GM12874 (cell line): Measurements from ENCODE around the gene PAAF1.

ENCODE experiments used
- TF ChIP-seq, protein P1 (sequence below): IDR thresholded peaks from 2 replicates; pipeline ENCODE4 v1.5.1; 2011; ENCODE audit warnings: low read depth, mild to moderate bottlenecking, control low read depth, low read length, moderate library complexity; ENCODE audit not compliant: insufficient read depth

The PAAF1 gene

DNA sequence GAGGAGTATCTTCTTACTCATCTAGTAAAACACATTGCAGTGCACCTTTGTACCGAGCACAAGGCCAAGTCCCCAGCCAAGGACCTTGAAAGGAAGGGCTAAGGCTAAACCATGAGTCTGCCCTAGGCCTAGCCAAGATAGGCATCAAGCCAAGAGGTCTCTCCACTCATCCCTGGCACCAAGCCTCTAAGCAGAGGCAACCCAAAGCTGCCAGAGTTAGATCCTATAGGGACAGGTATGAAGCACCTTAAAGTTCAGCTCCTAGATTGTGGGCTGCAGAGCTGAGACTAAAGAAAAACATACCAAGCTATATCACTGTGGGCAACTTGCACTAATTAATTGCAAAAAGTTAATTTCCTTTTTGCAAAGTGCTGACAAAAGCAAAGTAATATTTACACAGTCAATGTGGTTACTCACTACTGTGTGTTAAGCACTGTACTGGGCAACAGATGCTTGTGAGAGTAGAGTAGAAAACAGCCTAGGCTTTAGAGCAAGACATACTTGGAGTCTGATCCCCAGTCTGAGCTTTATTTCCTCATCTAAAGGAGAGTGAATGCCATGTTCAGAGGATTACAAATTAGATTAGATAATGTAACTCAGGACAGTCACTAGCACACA is 7.4 kb upstream of the PAAF1 start:
- TF ChIP-seq, protein P1, sequence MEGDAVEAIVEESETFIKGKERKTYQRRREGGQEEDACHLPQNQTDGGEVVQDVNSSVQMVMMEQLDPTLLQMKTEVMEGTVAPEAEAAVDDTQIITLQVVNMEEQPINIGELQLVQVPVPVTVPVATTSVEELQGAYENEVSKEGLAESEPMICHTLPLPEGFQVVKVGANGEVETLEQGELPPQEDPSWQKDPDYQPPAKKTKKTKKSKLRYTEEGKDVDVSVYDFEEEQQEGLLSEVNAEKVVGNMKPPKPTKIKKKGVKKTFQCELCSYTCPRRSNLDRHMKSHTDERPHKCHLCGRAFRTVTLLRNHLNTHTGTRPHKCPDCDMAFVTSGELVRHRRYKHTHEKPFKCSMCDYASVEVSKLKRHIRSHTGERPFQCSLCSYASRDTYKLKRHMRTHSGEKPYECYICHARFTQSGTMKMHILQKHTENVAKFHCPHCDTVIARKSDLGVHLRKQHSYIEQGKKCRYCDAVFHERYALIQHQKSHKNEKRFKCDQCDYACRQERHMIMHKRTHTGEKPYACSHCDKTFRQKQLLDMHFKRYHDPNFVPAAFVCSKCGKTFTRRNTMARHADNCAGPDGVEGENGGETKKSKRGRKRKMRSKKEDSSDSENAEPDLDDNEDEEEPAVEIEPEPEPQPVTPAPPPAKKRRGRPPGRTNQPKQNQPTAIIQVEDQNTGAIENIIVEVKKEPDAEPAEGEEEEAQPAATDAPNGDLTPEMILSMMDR = no peak

DNA sequence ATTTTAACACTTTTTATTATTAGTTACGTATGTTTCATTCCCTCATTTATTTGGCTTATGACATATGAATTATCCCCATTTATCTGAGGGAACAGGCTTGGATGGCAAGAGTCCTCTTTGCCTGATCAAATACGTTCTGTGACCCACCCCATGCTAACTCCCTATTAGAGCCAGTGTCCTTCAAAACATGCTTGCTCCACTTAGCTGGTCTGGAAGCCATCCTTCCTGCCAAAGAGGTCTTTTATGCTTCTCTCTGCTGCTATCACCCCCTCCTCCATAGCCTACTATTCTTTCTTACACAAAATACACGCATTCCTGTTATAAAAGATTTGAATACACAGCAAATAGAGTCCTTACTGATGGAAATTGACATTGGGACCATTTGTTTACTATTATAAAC is 6.5 kb upstream of the PAAF1 start:
- TF ChIP-seq, protein P1 = no peak

DNA sequence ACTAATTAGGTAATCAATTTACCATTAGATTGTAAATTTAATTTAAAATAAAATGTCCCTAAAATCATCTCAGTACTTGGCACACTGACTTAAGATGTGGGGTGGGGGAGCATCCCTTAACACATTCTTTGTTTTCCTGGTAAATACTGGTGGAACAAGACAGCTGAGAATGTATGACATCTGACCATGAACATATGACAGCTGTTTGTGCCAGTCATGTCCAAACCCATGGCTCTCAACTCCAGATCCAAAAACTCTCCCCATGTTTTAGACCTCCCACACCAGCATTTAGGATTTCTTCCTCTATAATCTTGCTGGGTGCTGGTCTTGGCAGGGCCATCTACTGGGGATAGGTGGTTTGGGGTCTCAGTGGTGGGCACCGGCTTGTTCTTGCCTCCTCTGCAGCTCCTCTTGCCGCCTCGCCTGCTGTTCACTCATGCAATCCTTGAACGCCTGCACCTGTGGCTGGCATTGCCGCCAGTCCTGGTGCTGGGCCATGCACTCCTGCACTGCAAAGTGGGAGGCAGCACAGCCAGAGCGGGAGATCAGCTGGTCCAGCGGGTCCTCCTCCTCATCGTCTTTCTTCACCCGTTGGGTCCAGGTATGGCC is 3.9 kb upstream of the PAAF1 start:
- TF ChIP-seq, protein P1 = no peak

- TF ChIP-seq, protein P1 = no peak
Measured at GRCh38 chr11:73875380-73875779, 1.4 kb upstream of the PAAF1 start.

GRCh38 chr11:73875840-73876239 is 959 bp upstream of the PAAF1 start:
- TF ChIP-seq, protein P1 = no peak

GRCh38 chr11:73878771-73879170 is 2.0 kb downstream of the PAAF1 start:
- TF ChIP-seq, protein P1 = no peak

GRCh38 chr11:73883856-73884255 is 7.1 kb downstream of the PAAF1 start:
- TF ChIP-seq, protein P1 = no peak
